ENCODE measurements around the gene NRXN3. TPM values are rescaled to one million over a fixed set of nuclear protein-coding genes. Genes with fewer than 3 reads are reported as not detected.

The NRXN3 gene
- total RNA-seq, 4 donors from 2014 or later, result 4.1 to 11.9 (median 5.8) TPM

DNA sequence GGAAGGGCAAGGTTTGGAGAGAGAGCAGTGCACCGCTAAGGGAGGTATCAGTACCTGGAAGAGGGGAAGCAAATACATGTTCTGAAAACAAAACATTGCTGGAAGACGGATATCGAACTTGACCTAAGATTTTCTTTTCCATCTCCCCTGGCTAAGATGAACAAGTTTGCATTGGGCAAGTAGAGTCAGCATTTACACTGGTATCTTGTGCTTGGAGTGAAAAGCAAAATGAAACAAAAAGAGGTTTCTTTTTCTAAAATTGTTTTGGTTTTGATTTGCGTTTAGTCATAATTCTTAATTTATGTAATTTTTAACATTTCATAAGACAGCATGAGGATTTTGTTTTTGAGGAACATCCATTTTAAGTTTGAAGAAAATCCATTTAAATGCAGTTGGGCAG is 881.6 kb downstream of the NRXN3 start:
- TF ChIP-seq, protein P1, sequence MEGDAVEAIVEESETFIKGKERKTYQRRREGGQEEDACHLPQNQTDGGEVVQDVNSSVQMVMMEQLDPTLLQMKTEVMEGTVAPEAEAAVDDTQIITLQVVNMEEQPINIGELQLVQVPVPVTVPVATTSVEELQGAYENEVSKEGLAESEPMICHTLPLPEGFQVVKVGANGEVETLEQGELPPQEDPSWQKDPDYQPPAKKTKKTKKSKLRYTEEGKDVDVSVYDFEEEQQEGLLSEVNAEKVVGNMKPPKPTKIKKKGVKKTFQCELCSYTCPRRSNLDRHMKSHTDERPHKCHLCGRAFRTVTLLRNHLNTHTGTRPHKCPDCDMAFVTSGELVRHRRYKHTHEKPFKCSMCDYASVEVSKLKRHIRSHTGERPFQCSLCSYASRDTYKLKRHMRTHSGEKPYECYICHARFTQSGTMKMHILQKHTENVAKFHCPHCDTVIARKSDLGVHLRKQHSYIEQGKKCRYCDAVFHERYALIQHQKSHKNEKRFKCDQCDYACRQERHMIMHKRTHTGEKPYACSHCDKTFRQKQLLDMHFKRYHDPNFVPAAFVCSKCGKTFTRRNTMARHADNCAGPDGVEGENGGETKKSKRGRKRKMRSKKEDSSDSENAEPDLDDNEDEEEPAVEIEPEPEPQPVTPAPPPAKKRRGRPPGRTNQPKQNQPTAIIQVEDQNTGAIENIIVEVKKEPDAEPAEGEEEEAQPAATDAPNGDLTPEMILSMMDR (IDR thresholded peaks at IDR 0.05), result no peak
- no peak for TF ChIP-seq POLR2A (IDR thresholded peaks at IDR 0.05)
- TF ChIP-seq EP300 (IDR thresholded peaks at IDR 0.05; ENCODE audit: low read depth), result no peak
- no peak for TF ChIP-seq POLR2AphosphoS5 (IDR thresholded peaks at IDR 0.05)
- H3K4me3 ChIP-seq, result no peak overlapping the region
- no peaks in the 10 kb centered on the region for H3K9me3 ChIP-seq
- H3K4me1 ChIP-seq, result peaks cover 0 to 10% (median 0%) of the 10 kb centered on the region in 4 donors
- no peaks in the 10 kb centered on the region for H3K36me3 ChIP-seq
- no peak for DNase-seq
- H3K27ac ChIP-seq, result peak overlapping the region in 3 of 4 donors; percentile 1 to 40 (median 25)
- intact Hi-C loops (cut with DNase I; ENCODE audit: low total_unique reads) (no loop called here), in situ Hi-C loops (cut with MboI; ENCODE audit: low pct_ligation_motif_present in 1 of 4, low pct_unique_long_range_greater_than_20kb in 1 of 4, low sequenced_read_pairs in 3 of 4) (no loop called here)
- no peaks in the 10 kb centered on the region for H3K27me3 ChIP-seq
- WGBS, 2 donors (ENCODE audit: low coverage in 1 of 2), result 39 to 59% methylated on average over 4 of the region's 4 CpGs

DNA sequence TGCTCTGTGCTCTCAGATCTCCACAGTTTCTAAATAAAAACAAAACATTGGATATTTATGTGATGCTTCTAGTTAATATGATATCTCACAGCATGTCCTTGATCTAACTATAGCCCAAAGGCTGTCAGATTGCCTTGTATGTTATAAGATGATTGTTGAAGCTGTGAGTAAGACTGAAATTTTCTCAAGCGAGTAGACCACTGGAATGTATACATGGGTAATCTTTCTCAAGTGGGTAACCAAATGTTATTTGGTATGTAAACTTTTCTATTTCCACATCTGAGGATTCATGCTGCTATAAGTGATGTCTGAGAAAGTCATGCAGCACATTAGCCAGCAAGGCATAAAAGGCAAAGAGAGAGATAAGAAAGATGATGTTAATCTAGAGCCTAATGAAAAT is 886.7 kb downstream of the NRXN3 start:
- no peak overlapping the region for H3K4me3 ChIP-seq
- H3K4me1 ChIP-seq, result peaks cover 0 to 3% (median 0%) of the 10 kb centered on the region in 4 donors
- no peaks in the 10 kb centered on the region for H3K36me3 ChIP-seq
- TF ChIP-seq, protein P1 (IDR thresholded peaks at IDR 0.05), result no peak
- TF ChIP-seq EP300 (IDR thresholded peaks at IDR 0.05; ENCODE audit: low read depth) (no peak), POLR2AphosphoS5 (IDR thresholded peaks at IDR 0.05) (no peak), POLR2A (IDR thresholded peaks at IDR 0.05) (no peak)
- no peaks in the 10 kb centered on the region for H3K27me3 ChIP-seq
- DNase-seq, result no peak
- peak overlapping the region in 2 of 4 donors; percentile 49 to 52 for H3K27ac ChIP-seq
- intact Hi-C loops (cut with DNase I; ENCODE audit: low total_unique reads), result no loop called here
- no peaks in the 10 kb centered on the region for H3K9me3 ChIP-seq
- 40 to 66% methylated on average over 1 of the region's 1 CpG for WGBS, 2 donors (ENCODE audit: low coverage in 1 of 2)
- in situ Hi-C loops (cut with MboI; ENCODE audit: low pct_ligation_motif_present in 1 of 4, low pct_unique_long_range_greater_than_20kb in 1 of 4, low sequenced_read_pairs in 3 of 4), result no loop called here

DNA sequence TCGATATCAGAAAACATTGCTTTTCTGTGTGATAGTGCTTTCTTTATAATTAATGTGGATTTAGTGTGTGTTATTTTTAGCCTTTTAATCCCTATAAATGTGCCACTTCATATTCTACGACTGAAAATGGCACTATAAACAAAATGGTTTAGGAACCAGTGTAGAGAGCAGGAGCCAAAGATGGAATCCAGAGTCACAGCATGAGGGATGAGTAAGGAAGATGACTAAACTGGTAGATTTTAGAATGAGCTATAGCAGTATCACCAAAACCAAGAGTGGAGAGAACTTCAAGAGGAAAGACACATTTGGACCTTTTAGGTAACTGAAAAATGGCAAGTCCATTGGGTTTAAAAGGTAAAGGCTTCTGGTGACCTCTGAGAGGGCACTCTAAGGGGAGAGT is 887.2 kb downstream of the NRXN3 start:
- Histone ChIP-seq H3K36me3 (no peaks in the 10 kb centered on the region), H3K27ac (peak overlapping the region; percentile 10 to 52 (median 38)), H3K9me3 (no peaks in the 10 kb centered on the region), H3K4me1 (peaks cover 0 to 3% (median 0%) of the 10 kb centered on the region in 4 donors), H3K27me3 (no peaks in the 10 kb centered on the region), H3K4me3 (no peak overlapping the region)
- TF ChIP-seq POLR2AphosphoS5 (IDR thresholded peaks at IDR 0.05) (no peak), EP300 (IDR thresholded peaks at IDR 0.05; ENCODE audit: low read depth) (no peak), POLR2A (IDR thresholded peaks at IDR 0.05) (no peak)
- TF ChIP-seq, protein P1 (IDR thresholded peaks at IDR 0.05), result no peak
- no peak for DNase-seq
- intact Hi-C loops (cut with DNase I; ENCODE audit: low total_unique reads) (no loop called here), in situ Hi-C loops (cut with MboI; ENCODE audit: low pct_ligation_motif_present in 1 of 4, low pct_unique_long_range_greater_than_20kb in 1 of 4, low sequenced_read_pairs in 3 of 4) (no loop called here)
- 56 to 63% methylated on average over 2 of the region's 2 CpGs for WGBS, 2 donors (ENCODE audit: low coverage in 1 of 2)

GRCh38 chr14:79062226-79062625 is 892.1 kb downstream of the NRXN3 start:
- Histone ChIP-seq H3K4me1 (peaks cover 0 to 3% (median 0%) of the 10 kb centered on the region in 4 donors), H3K4me3 (no peak overlapping the region), H3K27me3 (no peaks in the 10 kb centered on the region), H3K36me3 (no peaks in the 10 kb centered on the region), H3K9me3 (no peaks in the 10 kb centered on the region), H3K27ac (no peak overlapping the region)
- no peak for TF ChIP-seq POLR2AphosphoS5 (IDR thresholded peaks at IDR 0.05)
- TF ChIP-seq EP300 (IDR thresholded peaks at IDR 0.05; ENCODE audit: low read depth), result no peak
- TF ChIP-seq POLR2A (IDR thresholded peaks at IDR 0.05), result no peak
- TF ChIP-seq, protein P1 (IDR thresholded peaks at IDR 0.05), result no peak
- DNase-seq, result no peak
- in situ Hi-C loops (cut with MboI; ENCODE audit: low pct_ligation_motif_present in 1 of 4, low pct_unique_long_range_greater_than_20kb in 1 of 4, low sequenced_read_pairs in 3 of 4), result no loop called here
- intact Hi-C loops (cut with DNase I; ENCODE audit: low total_unique reads), result no loop called here
- 46 to 50% methylated on average over 3 of the region's 3 CpGs for WGBS, 2 donors (ENCODE audit: low coverage in 1 of 2)
